ENCODE data around the gene AGAP1.

DNA sequence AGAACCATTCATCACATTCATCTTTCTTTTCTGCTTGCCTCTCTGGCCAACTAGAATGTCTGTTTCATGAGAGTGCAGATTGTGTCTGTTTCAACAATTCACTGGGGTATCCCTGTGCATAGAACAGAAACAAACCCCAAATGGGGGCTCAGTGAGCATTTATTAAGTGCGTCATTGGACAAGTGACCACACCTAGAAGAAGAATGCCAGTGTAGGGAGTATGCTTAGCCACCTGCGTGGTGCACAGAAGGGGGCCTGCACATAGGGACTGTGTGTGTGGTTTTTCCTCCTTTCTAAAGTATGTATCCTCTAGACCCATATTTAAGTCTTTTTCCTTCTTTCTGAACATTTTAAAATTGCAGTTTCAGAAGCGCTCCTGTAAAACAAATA, 255.9 kb downstream of the AGAP1 start:
- no peak for TF ChIP-seq EZH2phosphoT487 (IDR thresholded peaks at IDR 0.05)
- TF ChIP-seq CTCF (IDR thresholded peaks at IDR 0.05): no peak
- no peak for TF ChIP-seq EZH2 (IDR thresholded peaks at IDR 0.05)

All from neural progenitor cell (in vitro differentiated cells).